ENCODE data around the gene TYW5.

The TYW5 gene

GRCh38 chr2:199901942-199902341, 53.3 kb downstream of the TYW5 start:
- no peak for TF ChIP-seq CTCF (IDR thresholded peaks at IDR 0.05)

DNA sequence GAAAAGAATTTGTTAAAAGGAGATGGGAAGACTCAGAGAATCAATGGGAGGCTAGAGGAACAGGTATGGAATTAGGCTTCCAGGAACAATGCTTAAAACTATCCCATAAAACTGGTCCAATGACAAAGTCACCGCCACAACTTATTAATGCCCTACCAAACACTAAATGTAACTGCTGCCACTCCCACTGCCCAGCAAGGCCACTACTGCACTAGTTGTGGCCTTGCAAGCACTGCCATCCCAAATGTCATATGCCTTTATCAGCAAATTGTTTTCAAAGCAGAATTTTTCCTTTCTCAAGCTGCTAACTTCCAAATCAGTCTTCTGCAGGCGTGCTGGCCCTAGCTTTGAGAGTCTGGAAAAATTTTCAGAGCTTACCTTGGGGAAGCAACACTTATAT, 58.7 kb downstream of the TYW5 start:
- TF ChIP-seq CTCF (IDR thresholded peaks at IDR 0.05), result no peak

GRCh38 chr2:199895406-199895805, 59.9 kb downstream of the TYW5 start:
- TF ChIP-seq CTCF (IDR thresholded peaks at IDR 0.05), result no peak

DNA sequence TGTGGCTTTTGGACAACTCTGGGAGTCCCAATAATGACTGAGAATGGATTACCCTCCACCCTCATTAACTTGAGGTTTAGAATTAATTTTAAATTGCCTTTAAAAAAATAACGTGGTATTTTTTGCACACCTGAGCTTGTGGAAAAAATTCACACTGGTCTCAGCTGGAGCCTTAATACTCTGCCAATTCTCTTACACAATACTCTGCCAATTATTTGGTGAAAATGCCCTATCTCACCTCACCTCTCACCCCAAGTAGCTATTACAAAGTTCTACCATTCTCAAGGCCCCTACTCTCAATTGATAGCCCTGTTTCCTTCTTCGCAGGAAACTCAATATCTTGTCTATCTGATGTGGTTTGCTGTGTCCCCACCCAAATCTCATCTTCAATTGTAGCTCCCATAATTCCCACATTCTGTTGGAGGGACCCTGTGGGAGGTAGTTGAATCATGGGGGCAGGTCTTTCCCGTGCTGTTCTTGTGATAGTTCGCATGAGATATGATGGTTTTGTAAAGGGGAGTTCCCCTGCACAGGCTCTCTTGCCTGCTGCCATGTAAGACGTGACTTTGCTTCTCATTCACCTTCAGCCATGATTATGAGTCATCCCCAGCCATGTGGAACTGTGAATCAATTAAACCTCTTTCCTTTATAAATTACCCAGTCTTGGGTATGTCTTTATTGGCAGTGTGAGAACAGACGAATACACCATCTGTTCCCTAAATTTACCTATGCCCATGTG, 71.6 kb downstream of the TYW5 start:
- TF ChIP-seq CTCF (IDR thresholded peaks at IDR 0.05), result no peak

GRCh38 chr2:199882667-199883066, 72.6 kb downstream of the TYW5 start:
- no peak for TF ChIP-seq CTCF (IDR thresholded peaks at IDR 0.05)

Measured in LNCAP (cell line).